ENCODE measurements around the gene GARIN5B.

- no peak for TF ChIP-seq CHD2 (IDR thresholded peaks at IDR 0.05; ENCODE audit: low read length, partially characterized antibody)
- no peak for TF ChIP-seq POLR2A (IDR thresholded peaks at IDR 0.05; ENCODE audit: low read length)
- no peak for TF ChIP-seq CTCF (IDR thresholded peaks at IDR 0.05)
- TF ChIP-seq POLR2AphosphoS2 (conservative IDR thresholded peaks at IDR 0.05; ENCODE audit: low read length), result no peak
- no peak for TF ChIP-seq SMC3 (IDR thresholded peaks at IDR 0.05)
- no peak for TF ChIP-seq MYC (IDR thresholded peaks at IDR 0.05; ENCODE audit: borderline replicate concordance, low read length)
- no peak for TF ChIP-seq RNF2 (IDR thresholded peaks at IDR 0.05; ENCODE audit: borderline replicate concordance, low read depth)
- TF ChIP-seq MAFK (IDR thresholded peaks at IDR 0.05; ENCODE audit: partially characterized antibody), result no peak
- no peak for TF ChIP-seq CBX8 (IDR thresholded peaks at IDR 0.05)
- TF ChIP-seq MAX (IDR thresholded peaks at IDR 0.05), result no peak
Observed at GRCh38 chr19:55350620-55351315, 12.3 kb downstream of the GARIN5B start.

Measured in A549 (cell line).